ENCODE results near the gene LAMTOR1.

LAMTOR1 gene

GRCh38 chr11:72119198-72119597 is 16.1 kb upstream of the LAMTOR1 start:
- no peak for DNase-seq (ENCODE audit: low read depth, low spot score)

GRCh38 chr11:72116019-72116755 is 13.1 kb upstream of the LAMTOR1 start:
- DNase-seq (ENCODE audit: low read depth, low spot score): no peak

GRCh38 chr11:72114570-72114969 is 11.5 kb upstream of the LAMTOR1 start:
- DNase-seq (ENCODE audit: low read depth, low spot score): no peak

GRCh38 chr11:72112978-72113808 is 10.1 kb upstream of the LAMTOR1 start:
- no peak for DNase-seq (ENCODE audit: low read depth, low spot score)

- peak; percentile 99 for DNase-seq (ENCODE audit: low read depth, low spot score)
Observed at GRCh38 chr11:72112143-72112977, 9.3 kb upstream of the LAMTOR1 start, which contains the start of gene ANAPC15. Gene ANAPC15 (minus strand): TSS chr11:72112695. CDS start chr11:72111276, 1,419 bp downstream.

GRCh38 chr11:72111300-72112142 is 8.4 kb upstream of the LAMTOR1 start:
- no peak for DNase-seq (ENCODE audit: low read depth, low spot score)

- no peak for DNase-seq (ENCODE audit: low read depth, low spot score)
Observed at GRCh38 chr11:72105888-72106287, 2.8 kb upstream of the LAMTOR1 start, which contains the start of gene TOMT. Gene TOMT (plus strand): TSS chr11:72105924. CDS start chr11:72105952, 28 bp downstream.

- no peak for DNase-seq (ENCODE audit: low read depth, low spot score)
Observed at GRCh38 chr11:72103754-72104167, 664 bp upstream of the LAMTOR1 start.

GRCh38 chr11:72102631-72102945 is 509 bp downstream of the LAMTOR1 start:
- DNase-seq (ENCODE audit: low read depth, low spot score): no peak

GRCh38 chr11:72102162-72102561 is 935 bp downstream of the LAMTOR1 start:
- DNase-seq (ENCODE audit: low read depth, low spot score): no peak

GRCh38 chr11:72100462-72100861 is 2.6 kb downstream of the LAMTOR1 start:
- DNase-seq (ENCODE audit: low read depth, low spot score): no peak

- no peak for DNase-seq (ENCODE audit: low read depth, low spot score)
Observed at GRCh38 chr11:72100009-72100408, 3.1 kb downstream of the LAMTOR1 start.

- DNase-seq (ENCODE audit: low read depth, low spot score): no peak
Observed at GRCh38 chr11:72098741-72099140, 4.4 kb downstream of the LAMTOR1 start.

- peak; percentile 40 for DNase-seq (ENCODE audit: low read depth, low spot score)
Observed at GRCh38 chr11:72091292-72091691, 11.8 kb downstream of the LAMTOR1 start.

GRCh38 chr11:72088076-72088808 is 14.9 kb downstream of the LAMTOR1 start:
- DNase-seq (ENCODE audit: low read depth, low spot score): no peak

GRCh38 chr11:72085621-72086351 is 17.3 kb downstream of the LAMTOR1 start:
- DNase-seq (ENCODE audit: low read depth, low spot score): no peak

GRCh38 chr11:72084965-72085364 is 18.1 kb downstream of the LAMTOR1 start:
- no peak for DNase-seq (ENCODE audit: low read depth, low spot score)

- DNase-seq (ENCODE audit: low read depth, low spot score): no peak
Observed at GRCh38 chr11:72084076-72084475, 19.0 kb downstream of the LAMTOR1 start.

- no peak for DNase-seq (ENCODE audit: low read depth, low spot score)
Observed at GRCh38 chr11:72083414-72083813, 19.7 kb downstream of the LAMTOR1 start.
